DND-41 (cell line): ENCODE results near the gene SLC26A2.

Source experiments
- ATAC-seq: fragments of 200-7000 bp; cut with Tn5 transposase; 3 replicates; pipeline ENCODE4 v1.9.1; 2021; ENCODE audit warnings: low read depth; ENCODE audit not compliant: insufficient read depth
- DNase-seq: peaks from one replicate; pipeline ENCODE4 v3.0.0-alpha.2; 2020
- H2AFZ ChIP-seq: 2 replicates; pipeline ENCODE4 v1.6.0; 2012; ENCODE audit warnings: low read depth, low read length
- H3K27ac ChIP-seq: 2 replicates; pipeline ENCODE4 v1.5.1; 2012; ENCODE audit warnings: low read length, inconsistent platforms
- H3K27me3 ChIP-seq: fragments of 200-600 bp; sonication (generic); 2 replicates; pipeline ENCODE4 v1.6.0; 2012; ENCODE audit warnings: low read length, mild to moderate bottlenecking, inconsistent platforms; ENCODE audit not compliant: insufficient read depth, poor library complexity
- H3K36me3 ChIP-seq: 2 replicates; pipeline ENCODE4 v1.5.1; 2012; ENCODE audit warnings: low read length, inconsistent platforms; ENCODE audit not compliant: insufficient read depth
- H3K4me1 ChIP-seq: 2 replicates; pipeline ENCODE4 v1.5.1; 2012; ENCODE audit warnings: mild to moderate bottlenecking, low read length; ENCODE audit not compliant: insufficient read depth
- H3K4me2 ChIP-seq: 2 replicates; pipeline ENCODE4 v1.6.0; 2012; ENCODE audit warnings: mild to moderate bottlenecking, moderate library complexity, low read length, inconsistent platforms; ENCODE audit not compliant: insufficient read depth
- H3K4me3 ChIP-seq, 2 experiments: fragments of 200-600 bp in 1 of 2; shearing (Covaris generic) in 1 of 2; 2 replicates each; pipeline ENCODE4 v1.5.1; 2012 to 2016; ENCODE audit warnings: inconsistent platforms in 2 of 2, low read length in 2 of 2, mild to moderate bottlenecking in 2 of 2, low read depth in 1 of 2, moderate library complexity in 1 of 2
- H3K79me2 ChIP-seq: 2 replicates; pipeline ENCODE4 v1.6.0; 2012; ENCODE audit warnings: low read length, inconsistent platforms; ENCODE audit not compliant: insufficient read depth
- H3K9ac ChIP-seq: 2 replicates; pipeline ENCODE4 v1.6.0; 2012; ENCODE audit warnings: low read depth, mild to moderate bottlenecking, inconsistent platforms, low read length, moderate library complexity
- H3K9me3 ChIP-seq: 2 replicates; pipeline ENCODE4 v1.5.1; 2012; ENCODE audit warnings: low read length, moderate library complexity, mild to moderate bottlenecking, inconsistent platforms; ENCODE audit not compliant: insufficient read depth, severe bottlenecking
- H4K20me1 ChIP-seq: 2 replicates; pipeline ENCODE4 v1.6.0; 2012; ENCODE audit warnings: low read length; ENCODE audit not compliant: insufficient read depth
- CTCF ChIP-seq: IDR thresholded peaks from 2 replicates; pipeline ENCODE4 v1.5.1; 2012; ENCODE audit warnings: borderline replicate concordance, low read length, moderate library complexity, mild to moderate bottlenecking; ENCODE audit not compliant: poor library complexity, severe bottlenecking; ENCODE audit errors: extremely low read depth
- EZH2 ChIP-seq: IDR thresholded peaks from 3 replicates; pipeline ENCODE4 v1.6.1; 2012; ENCODE audit warnings: borderline replicate concordance, low read depth, mild to moderate bottlenecking, moderate library complexity, low read length, inconsistent platforms; ENCODE audit not compliant: severe bottlenecking

The SLC26A2 gene

GRCh38 chr5:150001660-150002486, 41.3 kb downstream of the SLC26A2 start:
- Histone ChIP-seq H3K9me3 (no peaks in the 10 kb centered on the region), H2AFZ (peak overlapping the region; percentile 79), H4K20me1 (peaks cover 15% of the 10 kb centered on the region; the same call in 1 of the 2 replicates), H3K4me1 (peaks cover 39% of the 10 kb centered on the region), H3K27me3 (no peaks in the 10 kb centered on the region), H3K4me3 (peak overlapping the region; percentile 57 to 68), H3K36me3 (peaks cover 22% of the 10 kb centered on the region), H3K9ac (peak overlapping the region; percentile 89), H3K79me2 (peaks cover 62% of the 10 kb centered on the region), H3K4me2 (peak overlapping the region; percentile 83), H3K27ac (peak overlapping the region; percentile 86)
- TF ChIP-seq EZH2, result no peak
- TF ChIP-seq CTCF, result peak; percentile 66
- ATAC-seq (peak; percentile 70), DNase-seq (peak; percentile 71)

- Histone ChIP-seq H3K4me3 (no peak overlapping the region), H2AFZ (no peak overlapping the region), H3K4me1 (peaks cover 23% of the 10 kb centered on the region), H3K4me2 (no peak overlapping the region), H3K9me3 (no peaks in the 10 kb centered on the region), H3K79me2 (peaks cover 59% of the 10 kb centered on the region), H3K27me3 (no peaks in the 10 kb centered on the region), H3K36me3 (peaks cover 66% of the 10 kb centered on the region), H3K27ac (no peak overlapping the region), H4K20me1 (peaks cover 18% of the 10 kb centered on the region; the same call in 1 of the 2 replicates), H3K9ac (no peak overlapping the region)
- DNase-seq, result no peak
- TF ChIP-seq EZH2 (no peak), CTCF (no peak)
- no peak for ATAC-seq
Observed at GRCh38 chr5:150006318-150006717, 45.8 kb downstream of the SLC26A2 start.

GRCh38 chr5:150007050-150007449, 46.5 kb downstream of the SLC26A2 start:
- H3K4me3 ChIP-seq, result no peak overlapping the region
- TF ChIP-seq EZH2 (no peak), CTCF (no peak)
- H3K9me3 ChIP-seq, result no peaks in the 10 kb centered on the region
- no peaks in the 10 kb centered on the region for H3K27me3 ChIP-seq
- H2AFZ ChIP-seq, result no peak overlapping the region
- H3K79me2 ChIP-seq, result peaks cover 52% of the 10 kb centered on the region
- DNase-seq, result no peak
- H4K20me1 ChIP-seq, result peaks cover 12% of the 10 kb centered on the region; the same call in 1 of the 2 replicates
- H3K4me1 ChIP-seq, result peaks cover 16% of the 10 kb centered on the region
- H3K27ac ChIP-seq, result no peak overlapping the region
- no peak overlapping the region for H3K9ac ChIP-seq
- H3K4me2 ChIP-seq, result no peak overlapping the region
- ATAC-seq, result no peak
- H3K36me3 ChIP-seq, result peaks cover 72% of the 10 kb centered on the region
